Kidney tubule cell (primary cell): Measurements from ENCODE around the gene DNAJC8.

Experiments used
- DNase-seq: peaks from one replicate; pipeline ENCODE4 v3.0.0-alpha.2; 2018; ENCODE audit warnings: low spot score

DNAJC8 gene

DNA sequence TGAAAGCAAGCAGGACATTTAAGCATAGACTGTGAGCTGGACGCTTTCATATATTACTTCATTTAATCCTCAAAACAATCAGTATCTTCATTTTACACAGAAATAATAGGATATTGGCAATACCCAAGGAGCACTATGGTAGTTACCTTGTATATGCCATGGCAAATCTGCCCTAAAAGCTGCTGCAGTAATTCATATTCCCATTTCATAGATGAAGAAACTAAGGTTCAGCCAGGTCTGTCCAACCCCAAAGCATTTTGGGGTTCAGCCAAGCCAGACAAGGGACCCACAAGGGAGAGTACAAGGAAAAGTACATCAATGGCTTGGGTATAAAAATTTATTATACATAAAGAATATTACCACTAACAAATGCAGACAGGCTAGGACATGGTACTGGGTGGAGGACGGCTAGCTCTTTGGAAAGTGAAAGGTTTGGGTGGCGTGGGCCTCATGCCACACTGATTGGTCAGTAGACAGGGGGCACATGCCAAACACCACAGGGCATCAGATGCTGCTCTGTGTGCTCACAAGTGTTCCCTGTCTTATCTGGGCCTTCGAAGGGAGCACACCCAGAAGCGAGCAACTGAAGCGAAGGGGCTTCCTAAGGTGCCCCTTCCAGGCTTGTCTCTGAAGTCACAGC lies 32.5 kb downstream of the DNAJC8 start:
- no peak for DNase-seq

GRCh38 chr1:28199328-28200233 lies 33.2 kb downstream of the DNAJC8 start:
- DNase-seq = no peak

DNA sequence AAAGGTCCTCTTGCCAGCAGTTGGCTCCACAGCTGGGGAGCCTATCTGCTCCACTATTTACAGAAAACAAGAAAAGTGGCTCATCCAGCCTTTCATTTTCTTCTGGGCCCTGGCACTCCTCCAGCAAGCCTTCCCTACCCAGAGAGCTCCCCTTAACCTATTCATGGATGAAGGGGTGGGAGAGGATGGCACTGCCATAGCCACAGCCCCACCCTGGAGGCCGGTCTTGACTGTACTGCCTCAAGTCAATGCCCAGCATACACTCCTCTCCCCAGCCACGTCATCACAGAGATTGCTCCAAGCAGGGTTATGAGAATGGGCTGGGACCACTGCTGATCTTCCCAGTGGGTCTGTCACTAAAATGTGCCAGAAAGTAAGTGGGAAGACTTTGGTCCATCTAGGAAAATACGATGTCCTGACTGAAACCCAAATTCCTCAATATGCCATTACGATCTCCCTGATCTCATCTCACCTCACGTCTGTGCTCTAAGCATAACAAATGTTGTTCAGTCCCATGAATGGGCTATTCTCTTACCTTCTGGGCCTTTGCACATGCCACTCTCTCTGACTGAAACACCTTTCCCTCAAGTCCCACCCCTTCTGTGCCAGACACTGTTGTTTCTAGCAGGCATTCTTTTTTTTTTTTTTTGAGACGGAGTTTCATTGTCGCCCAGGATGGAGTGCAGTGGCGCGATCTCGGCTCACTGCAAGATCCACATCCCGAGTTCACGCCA lies 35.0 kb downstream of the DNAJC8 start:
- no peak for DNase-seq

DNA sequence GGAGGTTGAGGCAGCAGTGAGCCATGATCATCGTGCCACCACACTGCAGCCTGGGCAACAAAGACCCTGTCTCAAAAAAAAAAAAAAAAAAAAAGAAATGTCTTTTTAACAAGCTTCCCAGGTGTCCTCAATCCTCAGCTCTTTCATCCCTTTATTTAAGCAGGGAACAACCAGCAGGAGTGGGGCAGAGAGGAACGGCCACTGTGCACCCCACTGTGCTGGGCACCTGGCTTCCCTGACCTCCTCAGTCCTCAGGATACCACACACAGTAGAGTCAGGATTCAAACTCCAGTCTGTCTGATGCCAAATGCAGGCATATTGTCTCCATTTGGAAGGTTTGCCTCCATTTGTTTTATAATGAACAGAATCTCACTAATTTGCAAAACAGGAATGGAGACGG lies 36.5 kb downstream of the DNAJC8 start:
- DNase-seq = no peak

- DNase-seq = no peak
These were observed 37.0 kb downstream of the DNAJC8 start for GRCh38 chr1:28195780-28196179.

DNA sequence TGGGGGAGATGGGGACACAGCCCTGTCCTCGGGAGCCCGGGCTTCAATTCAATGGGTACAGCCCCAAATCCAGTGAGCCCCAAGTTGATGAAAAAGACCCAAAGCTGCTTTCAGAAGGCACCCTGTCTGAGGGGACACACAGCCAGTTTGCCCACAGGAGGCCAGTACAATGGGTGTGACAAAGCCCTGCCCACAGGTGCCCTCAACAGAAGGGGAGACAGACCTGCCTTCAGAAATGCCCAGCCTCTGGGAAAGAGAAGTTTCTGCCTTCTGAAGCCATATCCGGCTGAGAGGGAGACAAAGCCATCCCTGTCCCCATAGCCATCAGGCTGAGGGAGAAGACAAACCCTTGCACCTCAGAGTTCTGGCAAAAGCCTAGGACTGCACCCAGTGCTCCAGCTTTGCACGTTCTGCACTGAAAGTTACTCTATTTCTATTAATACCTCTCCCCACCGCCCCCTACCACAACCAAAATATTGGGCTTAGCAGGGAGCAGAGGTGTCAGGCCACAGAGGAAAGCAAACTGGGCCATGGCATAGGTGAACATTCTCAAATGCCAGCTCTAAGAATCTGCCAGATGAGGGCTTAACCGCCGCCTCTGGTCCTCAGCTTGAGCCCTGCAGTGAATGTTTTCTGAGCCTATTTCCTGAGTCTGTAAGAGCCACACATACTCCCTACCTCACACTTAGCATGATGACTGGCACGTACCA lies 38.3 kb downstream of the DNAJC8 start:
- no peak for DNase-seq

DNA sequence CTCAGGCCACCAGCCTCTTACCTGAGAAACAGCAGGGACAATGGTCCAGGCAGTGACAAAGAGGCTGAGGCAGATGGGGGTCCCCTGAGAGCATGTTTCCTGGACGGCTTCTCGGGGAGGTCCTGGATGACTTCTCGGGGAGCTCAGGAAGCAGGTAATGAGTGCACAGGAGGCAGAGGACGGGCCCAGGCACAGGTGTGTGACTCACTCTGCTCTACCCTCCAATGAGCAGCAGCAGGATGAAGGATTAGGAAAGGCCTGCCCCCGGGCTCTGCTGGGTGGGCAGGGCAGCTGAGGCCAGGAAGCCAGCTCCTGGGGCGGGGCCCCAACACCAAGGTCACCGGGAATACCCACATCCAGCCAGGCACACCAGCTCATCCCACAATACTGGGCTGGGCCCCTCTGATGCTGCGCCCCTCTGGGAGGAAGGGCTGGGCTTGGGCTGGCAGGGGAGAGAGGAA lies 39.1 kb downstream of the DNAJC8 start:
- DNase-seq = peak; percentile 90

DNA sequence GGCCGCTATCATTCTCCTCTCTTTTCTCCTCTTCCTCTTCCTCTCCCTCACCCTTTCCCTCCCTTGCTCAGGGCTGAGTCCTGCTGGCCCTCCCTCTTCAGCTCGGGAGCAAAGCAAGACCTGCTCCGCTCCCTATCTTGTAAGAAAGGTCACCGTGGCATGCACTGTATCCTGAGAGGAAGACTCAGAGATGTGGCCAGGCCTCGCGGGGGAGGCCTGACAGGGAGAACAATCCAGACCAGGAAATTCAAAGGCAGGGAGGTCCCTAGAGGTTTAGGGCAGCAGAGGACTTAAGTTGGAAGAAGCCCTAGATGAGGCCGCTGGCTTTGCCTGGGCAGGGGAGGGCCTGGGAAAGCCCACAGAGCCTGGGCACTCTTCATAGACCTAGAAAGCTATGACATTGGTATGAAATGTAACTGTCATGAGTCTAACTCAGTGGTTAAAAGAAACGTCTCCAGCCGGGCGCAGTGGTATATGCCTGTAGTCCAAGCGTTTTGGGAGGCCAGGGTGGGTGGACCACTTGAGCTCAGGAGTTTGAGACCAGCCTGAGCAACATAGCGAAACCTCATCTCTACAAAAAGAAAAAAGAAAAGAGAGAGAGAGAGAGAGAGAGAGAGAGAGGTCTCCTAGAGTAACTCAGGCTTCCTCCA lies 41.7 kb downstream of the DNAJC8 start:
- peak; percentile 10 for DNase-seq

DNA sequence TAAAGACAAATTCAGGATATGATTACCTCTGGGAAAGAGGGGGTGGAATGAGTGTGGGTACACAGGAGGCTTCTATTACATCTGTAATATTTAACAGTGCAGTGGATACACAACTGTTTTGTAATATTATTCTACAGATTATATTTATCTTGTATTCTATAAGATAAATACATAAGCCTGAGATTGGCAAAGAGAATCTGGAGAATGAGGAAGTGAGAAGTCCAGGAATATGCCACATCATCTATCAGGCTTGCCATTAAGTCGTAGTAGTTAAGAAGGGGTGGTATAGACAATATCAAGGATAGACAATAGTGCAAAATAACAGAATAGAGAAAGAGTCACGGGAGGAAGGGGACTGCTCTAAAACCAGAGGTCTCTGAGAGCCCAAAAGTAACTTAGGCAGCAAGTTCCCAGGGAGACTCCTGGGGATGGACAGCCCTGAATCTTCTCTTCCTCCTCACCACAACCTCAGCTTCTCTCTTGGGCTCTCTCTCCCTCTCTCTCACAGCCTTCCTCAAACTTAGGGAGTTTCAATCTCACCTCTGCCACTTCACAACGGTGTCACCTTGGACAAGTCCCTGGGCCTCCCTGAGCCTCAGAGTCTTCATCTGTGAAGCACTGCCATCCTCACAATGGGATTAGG lies 42.4 kb downstream of the DNAJC8 start:
- peak; percentile 46 for DNase-seq

GRCh38 chr1:28185071-28185470 lies 47.8 kb downstream of the DNAJC8 start:
- DNase-seq = no peak

DNA sequence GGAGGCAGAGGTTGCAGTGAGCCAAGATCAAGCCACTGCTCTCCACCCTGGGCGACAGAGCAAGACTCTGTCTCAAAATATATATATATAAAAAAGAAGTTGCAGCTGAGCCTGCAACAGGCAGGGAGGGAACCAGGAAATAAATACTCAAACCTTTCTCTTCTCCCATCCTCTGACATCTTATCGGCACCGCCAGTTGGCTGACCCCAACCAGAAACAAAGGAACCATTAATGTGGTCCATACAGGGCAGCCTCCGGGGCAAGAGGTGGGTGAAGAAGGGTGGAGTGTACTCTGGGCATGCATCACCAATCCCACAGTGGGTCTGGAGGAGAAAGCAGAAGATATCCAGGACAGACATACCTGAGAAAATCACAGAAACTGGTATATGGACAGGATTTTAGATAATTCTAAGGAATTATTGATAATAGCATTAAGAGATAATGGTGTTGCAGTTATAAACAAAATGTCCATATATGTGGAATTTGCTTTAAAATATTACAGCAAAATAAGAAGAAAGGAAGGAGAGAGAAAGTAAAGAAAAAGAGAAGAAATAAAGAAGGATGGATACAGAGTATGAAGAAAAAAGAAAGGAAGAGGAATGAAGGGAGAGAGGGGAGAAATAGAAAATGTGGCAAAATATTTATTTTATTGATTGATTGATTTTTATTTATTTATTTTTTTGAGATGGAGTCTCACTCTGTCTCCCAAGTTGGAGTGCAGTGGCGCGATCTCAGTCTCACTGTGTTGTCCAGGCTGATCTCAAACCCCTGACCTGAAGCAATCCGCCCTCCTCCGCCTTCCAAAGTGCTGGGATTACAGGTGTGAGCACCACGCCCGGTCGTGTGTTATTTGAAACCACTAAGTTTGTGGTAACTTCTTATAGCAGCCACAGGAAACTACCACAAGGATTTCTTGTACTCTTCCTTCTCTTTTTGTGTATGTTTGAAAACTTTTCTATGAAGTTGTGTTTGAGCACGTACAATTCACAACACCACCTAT lies 52.2 kb downstream of the DNAJC8 start:
- DNase-seq = no peak

- no peak for DNase-seq
These were observed 53.9 kb downstream of the DNAJC8 start for GRCh38 chr1:28178690-28179485.

DNA sequence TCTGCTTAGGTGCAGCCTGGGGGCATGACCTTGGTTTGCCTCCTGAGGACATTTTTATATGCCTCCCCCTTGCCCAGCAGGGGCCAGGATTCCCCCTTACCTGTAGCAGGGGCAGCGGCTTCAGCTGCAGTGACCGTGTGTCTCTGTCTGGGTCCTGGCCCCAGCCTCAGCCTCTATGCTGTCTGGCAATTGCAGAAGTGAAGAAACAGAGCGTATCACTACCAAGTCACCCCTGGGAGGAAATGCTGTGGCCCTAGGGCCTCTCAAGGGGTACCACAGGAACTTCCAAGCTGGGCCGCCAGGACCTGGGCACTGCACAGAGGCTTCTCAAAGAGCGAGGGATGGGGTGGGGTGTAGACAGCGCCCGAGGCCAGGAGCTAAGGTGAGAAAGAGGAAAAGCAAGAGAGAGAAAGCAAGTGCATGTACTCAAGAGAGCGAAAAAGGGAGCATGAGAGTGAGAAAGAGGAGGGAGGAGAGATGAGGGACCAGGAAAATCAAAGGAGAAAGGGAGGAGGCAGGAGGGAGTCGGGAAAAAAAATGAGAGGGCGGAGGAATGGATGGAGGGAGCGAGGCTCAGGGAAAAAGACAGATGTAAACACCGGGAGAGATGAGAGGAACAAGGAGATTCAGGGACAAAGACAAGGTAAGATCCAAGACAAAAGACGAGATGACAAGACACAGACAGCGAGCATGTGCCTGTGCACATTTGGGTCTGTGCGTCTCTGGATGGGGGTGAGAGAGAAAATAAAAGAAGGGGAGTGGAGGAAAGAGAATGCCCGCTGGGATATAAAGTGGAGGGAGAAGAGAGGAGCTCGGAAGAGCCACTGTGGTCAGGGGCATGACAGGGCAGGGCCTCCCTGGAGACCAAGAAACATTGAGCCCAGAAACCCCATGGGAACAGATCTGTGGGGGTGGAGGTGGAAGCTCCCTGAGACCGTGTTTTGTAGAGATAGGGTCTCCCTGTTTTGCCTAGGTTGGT lies 56.0 kb downstream of the DNAJC8 start, which contains the start of gene PTAFR:
TSS of gene PTAFR (minus strand) at position 199 of the 979 bp plus-strand sequence. CDS start 25,669 bp downstream, outside the sequence.
- no peak for DNase-seq

GRCh38 chr1:28175955-28176485 lies 56.8 kb downstream of the DNAJC8 start:
- DNase-seq = no peak

GRCh38 chr1:28173980-28174297 lies 58.9 kb downstream of the DNAJC8 start:
- DNase-seq = no peak

DNA sequence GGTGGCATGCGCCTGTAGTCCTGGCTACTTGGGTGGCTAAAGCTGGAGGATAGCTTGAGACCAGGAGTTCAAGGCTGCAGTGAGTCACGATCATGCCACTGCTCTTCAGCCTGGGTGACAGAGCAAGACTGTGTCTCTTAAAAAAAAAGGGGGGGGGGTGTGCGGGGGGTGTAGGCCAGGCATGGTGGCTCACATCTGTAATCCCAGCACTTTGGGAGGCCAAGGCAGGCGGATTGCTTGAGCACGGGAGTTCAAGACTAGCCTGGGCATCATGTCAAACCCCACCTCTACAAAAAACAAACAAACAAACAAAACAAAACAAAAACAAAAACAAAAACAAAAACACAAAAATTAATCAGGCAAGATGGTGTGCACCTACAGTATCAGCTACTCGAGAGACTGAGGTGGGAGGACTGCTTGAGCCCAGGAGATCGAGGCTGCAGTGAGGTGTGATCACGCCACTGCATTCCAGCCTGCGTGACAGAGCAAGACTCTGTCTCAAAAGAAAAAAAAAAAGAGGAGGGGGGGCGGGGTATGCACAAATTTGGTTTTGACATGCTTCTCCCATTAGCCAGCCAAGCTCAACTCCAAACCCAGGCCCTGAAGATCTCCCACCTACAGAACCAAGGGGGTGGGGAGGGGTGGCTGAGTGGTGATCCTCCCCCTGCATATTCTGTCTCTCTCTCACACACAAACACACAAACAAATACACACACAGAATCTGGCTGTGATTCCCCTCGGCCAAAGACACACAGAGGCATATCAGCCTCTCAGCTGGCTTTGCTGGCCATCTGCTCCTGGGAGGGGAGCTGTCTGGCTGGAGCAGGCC lies 59.5 kb downstream of the DNAJC8 start:
- DNase-seq = peak; percentile 49
